ENCODE results near the gene C19orf67. TPM values are rescaled to one million over a fixed set of nuclear protein-coding genes. Genes with fewer than 3 reads are reported as not detected.

C19orf67 gene
- total and polyA plus RNA-seq, 2 of the 13 experiments (the other 11 are each of a cell fraction or from before 2014, with no cell fraction given) = 0.11 to 0.32 TPM

- TF ChIP-seq AGO2 (optimal IDR thresholded peaks at IDR 0.05; ENCODE audit: low read depth, low read length) (peak; percentile 91), YEATS2 (CRISPR knock-in tag; IDR thresholded peaks at IDR 0.05; ENCODE audit: borderline replicate concordance) (no peak), ZFP37 (CRISPR knock-in tag; IDR thresholded peaks at IDR 0.05; ENCODE audit: borderline replicate concordance) (no peak), ZNF747 (CRISPR knock-in tag; IDR thresholded peaks at IDR 0.05; ENCODE audit: borderline replicate concordance) (peak; percentile 16; the same call in 1 of the 2 replicates), CERS6 (CRISPR knock-in tag; IDR thresholded peaks at IDR 0.05) (no peak), ZSCAN31 (CRISPR knock-in tag; IDR thresholded peaks at IDR 0.05; ENCODE audit: low read depth) (peak; percentile 4; the same call in 1 of the 2 replicates), MLXIP (CRISPR knock-in tag; IDR thresholded peaks at IDR 0.05; ENCODE audit: borderline replicate concordance) (no peak), NCOA5 (CRISPR knock-in tag; IDR thresholded peaks at IDR 0.05) (no peak), ZNF44 (CRISPR knock-in tag; IDR thresholded peaks at IDR 0.05) (no peak), SAP130 (CRISPR knock-in tag; IDR thresholded peaks at IDR 0.05; ENCODE audit: low read depth) (no peak), SOX6 (IDR thresholded peaks at IDR 0.05) (no peak), SOX6 (CRISPR knock-in tag; IDR thresholded peaks at IDR 0.05) (0 out of 2 replicates have a peak, but pooled peaks have one; percentile 6), KAT7 (CRISPR knock-in tag; IDR thresholded peaks at IDR 0.05; ENCODE audit: borderline replicate concordance) (no peak), SRY (CRISPR knock-in tag; IDR thresholded peaks at IDR 0.05) (peak; percentile 39; the same call in 1 of the 2 replicates), ZNF580 (CRISPR knock-in tag; IDR thresholded peaks at IDR 0.05; ENCODE audit: borderline replicate concordance, low read depth) (no peak), ZNF333 (CRISPR knock-in tag; IDR thresholded peaks at IDR 0.05; ENCODE audit: borderline replicate concordance) (peak; percentile 43; the same call in 1 of the 2 replicates), ZNF468 (CRISPR knock-in tag; IDR thresholded peaks at IDR 0.05) (no peak), ZNF792 (CRISPR knock-in tag; IDR thresholded peaks at IDR 0.05) (no peak), ARNT2 (CRISPR knock-in tag; IDR thresholded peaks at IDR 0.05; ENCODE audit: low read depth) (0 out of 2 replicates have a peak, but pooled peaks have one; percentile 19), ZNF772 (CRISPR knock-in tag; IDR thresholded peaks at IDR 0.05) (no peak), RARG (CRISPR knock-in tag; IDR thresholded peaks at IDR 0.05; ENCODE audit: low read depth) (no peak), PTBP1 (IDR thresholded peaks at IDR 0.05; ENCODE audit: low read depth, low read length, poor library complexity, severe bottlenecking) (no peak), PHF8 (CRISPR knock-in tag; IDR thresholded peaks at IDR 0.05) (peak; percentile 37), ZFP90 (CRISPR knock-in tag; IDR thresholded peaks at IDR 0.05; ENCODE audit: borderline replicate concordance) (no peak), HNRNPL (IDR thresholded peaks at IDR 0.05; ENCODE audit: low read depth, low read length) (no peak)
Observed at GRCh38 chr19:14081797-14082674, 3.5 kb downstream of the C19orf67 start (continued).
